Transverse colon (tissue), 4 donors: Measurements from ENCODE around the gene TTLL7. TPM values are rescaled to one million over a fixed set of nuclear protein-coding genes. Genes with fewer than 3 reads are reported as not detected.
A peak's percentile ranks its signal among the peaks of the same experiment; 100 is the strongest.

ENCODE experiments used
- DNase-seq: peaks from one replicate; pipeline ENCODE4 v3.0.0-alpha.2; 2019
- H3K27ac ChIP-seq, 4 donors: fragments of 200-600 bp; sonication (generic); 2 replicates each; pipeline ENCODE4 v1.5.1; 2016 to 2018; ENCODE audit warnings: inconsistent platforms in 4 of 4
- H3K27me3 ChIP-seq: fragments of 200-600 bp; sonication (generic); 2 replicates; pipeline ENCODE4 v1.5.1; 2017; ENCODE audit warnings: inconsistent platforms
- H3K36me3 ChIP-seq, 4 donors: fragments of 200-600 bp; sonication (generic); 2 replicates each; pipeline ENCODE4 v1.5.1; 2017 to 2019; ENCODE audit warnings: inconsistent platforms in 4 of 4
- H3K4me1 ChIP-seq, 4 donors: fragments of 200-600 bp; sonication (generic); 2 replicates each; pipeline ENCODE4 v1.5.1; 2017 to 2020; ENCODE audit warnings: inconsistent platforms in 4 of 4
- H3K4me3 ChIP-seq, 4 donors: fragments of 200-600 bp; sonication (generic); 1 replicate in 1 of 4; 2 replicates in 3 of 4; pipeline versions ENCODE4 v1.5.1 to v1.6.1; 2017 to 2019; ENCODE audit warnings: inconsistent platforms in 4 of 4
- H3K9me3 ChIP-seq, 2 donors: fragments of 200-600 bp; sonication (generic); 2 replicates each; pipeline ENCODE4 v1.5.1; 2017 to 2019; ENCODE audit warnings: inconsistent platforms in 2 of 2
- EP300 ChIP-seq: sonication (generic); formaldehyde crosslinking; IDR thresholded peaks from one replicate; pipeline ENCODE4 v1.6.1; 2017; ENCODE audit warnings: antibody characterized with exemption, low read depth
- POLR2A ChIP-seq: fragments of 450-650 bp; IDR thresholded peaks from one replicate; pipeline ENCODE4 v1.6.1; 2016; ENCODE audit warnings: antibody characterized with exemption, mild to moderate bottlenecking, moderate library complexity
- POLR2AphosphoS5 ChIP-seq, 3 donors: sonication (generic); formaldehyde crosslinking; IDR thresholded peaks; one replicate each; pipeline ENCODE4 v1.6.1; 2016; ENCODE audit warnings: antibody characterized with exemption in 3 of 3
- WGBS, 2 donors: methylation state at CpG; one replicate each; pipeline ENCODE4 v1.1.5; 2018; ENCODE audit warnings: low coverage in 1 of 2; 5-methylcytosine and 5-hydroxymethylcytosine counted together
- in situ Hi-C, 4 donors: fragments of 200-750 bp; cut with MboI; loops; one replicate each; pipeline versions ENCODE4 v1.15.0 to v1.15.1; 2017; ENCODE audit warnings: low sequenced_read_pairs in 3 of 4, low pct_ligation_motif_present in 1 of 4, low pct_unique_long_range_greater_than_20kb in 1 of 4
- intact Hi-C: fragments of 100-400 bp; cut with DNase I; formaldehyde crosslinking; loops from one replicate; pipeline ENCODE4 v1.15.1; 2023; ENCODE audit warnings: low total_unique reads
- total RNA-seq, 4 donors: library from RNA; depleted of rRNA; stranded (reverse); fragments of >200 nt; gene quantifications; one replicate each; pipeline ENCODE4 v1.1.0, GENCODE V29; 2016
- TF ChIP-seq, protein P1 (sequence below), 5 experiments: fragments of 200-600 bp in 3 of 5; fragments of 450-650 bp in 2 of 5; sonication (generic) in 3 of 5; IDR thresholded peaks; 1 replicate in 2 of 5; 2 replicates in 3 of 5; pipeline ENCODE4 v1.5.1; 2016 to 2017; ENCODE audit warnings: antibody characterized with exemption in 5 of 5, inconsistent platforms in 3 of 5, mild to moderate bottlenecking in 2 of 5, moderate library complexity in 1 of 5

Gene TTLL7
- total RNA-seq, 4 donors from 2014 or later: 2.7 to 9.5 (median 4.2) TPM

DNA sequence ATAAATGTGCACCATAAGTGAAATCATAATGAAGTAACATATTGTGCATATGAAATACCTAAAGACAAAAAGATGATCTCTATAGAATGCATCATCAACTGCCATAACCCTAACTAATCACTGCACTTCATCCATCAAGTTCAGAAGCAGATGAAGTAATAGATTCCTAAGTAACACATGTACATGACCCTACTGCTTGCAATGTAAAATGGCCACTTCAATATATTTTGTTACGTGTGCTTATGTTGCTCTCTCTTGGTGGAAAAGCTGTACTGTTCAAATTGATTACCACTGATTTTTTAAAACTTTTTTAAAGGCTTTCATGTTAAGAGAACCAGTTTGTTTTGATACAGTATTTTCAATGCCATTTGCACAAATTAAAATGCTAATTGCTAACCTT lies 141.8 kb downstream of the TTLL7 start:
- H3K27ac ChIP-seq: no peak overlapping the region
- peaks cover 0 to 6% (median 0%) of the 10 kb centered on the region in 4 donors for H3K4me1 ChIP-seq
- intact Hi-C loops: no loop called here
- no peaks in the 10 kb centered on the region for H3K36me3 ChIP-seq
- in situ Hi-C loops: no loop called here
- TF ChIP-seq, protein P1, sequence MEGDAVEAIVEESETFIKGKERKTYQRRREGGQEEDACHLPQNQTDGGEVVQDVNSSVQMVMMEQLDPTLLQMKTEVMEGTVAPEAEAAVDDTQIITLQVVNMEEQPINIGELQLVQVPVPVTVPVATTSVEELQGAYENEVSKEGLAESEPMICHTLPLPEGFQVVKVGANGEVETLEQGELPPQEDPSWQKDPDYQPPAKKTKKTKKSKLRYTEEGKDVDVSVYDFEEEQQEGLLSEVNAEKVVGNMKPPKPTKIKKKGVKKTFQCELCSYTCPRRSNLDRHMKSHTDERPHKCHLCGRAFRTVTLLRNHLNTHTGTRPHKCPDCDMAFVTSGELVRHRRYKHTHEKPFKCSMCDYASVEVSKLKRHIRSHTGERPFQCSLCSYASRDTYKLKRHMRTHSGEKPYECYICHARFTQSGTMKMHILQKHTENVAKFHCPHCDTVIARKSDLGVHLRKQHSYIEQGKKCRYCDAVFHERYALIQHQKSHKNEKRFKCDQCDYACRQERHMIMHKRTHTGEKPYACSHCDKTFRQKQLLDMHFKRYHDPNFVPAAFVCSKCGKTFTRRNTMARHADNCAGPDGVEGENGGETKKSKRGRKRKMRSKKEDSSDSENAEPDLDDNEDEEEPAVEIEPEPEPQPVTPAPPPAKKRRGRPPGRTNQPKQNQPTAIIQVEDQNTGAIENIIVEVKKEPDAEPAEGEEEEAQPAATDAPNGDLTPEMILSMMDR (IDR thresholded peaks at IDR 0.05): peak in 1 of 5 experiments; percentile 6
- TF ChIP-seq POLR2A: no peak
- no peak for DNase-seq
- peaks cover 10% of the 10 kb centered on the region for H3K27me3 ChIP-seq
- H3K9me3 ChIP-seq: no peaks in the 10 kb centered on the region
- 56 to 78% methylated on average over 1 of the region's 1 CpG for WGBS, 2 donors
- no peak overlapping the region for H3K4me3 ChIP-seq

DNA sequence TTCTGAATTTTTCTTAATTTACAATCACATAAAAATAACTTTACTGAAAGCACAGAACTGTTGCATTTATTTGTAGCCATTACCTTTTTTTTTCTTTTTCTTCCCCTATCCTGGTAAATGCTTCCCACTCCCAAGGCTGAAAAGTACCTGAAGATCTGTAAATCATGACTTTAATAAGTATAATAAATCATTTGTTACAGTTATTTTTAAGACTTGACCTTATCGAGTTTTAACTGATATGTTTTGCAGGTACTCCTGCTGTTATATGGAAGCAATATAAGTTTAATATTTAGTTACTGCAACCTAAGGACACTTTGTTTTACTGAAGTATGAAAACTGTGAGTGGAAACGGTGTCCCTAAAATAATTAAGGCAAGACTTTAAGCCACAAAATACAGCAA lies 142.6 kb downstream of the TTLL7 start:
- Histone ChIP-seq H3K9me3 (no peaks in the 10 kb centered on the region), H3K4me3 (no peak overlapping the region), H3K27me3 (peaks cover 10% of the 10 kb centered on the region), H3K27ac (no peak overlapping the region), H3K36me3 (no peaks in the 10 kb centered on the region), H3K4me1 (peaks cover 0 to 6% (median 0%) of the 10 kb centered on the region in 4 donors)
- no peak for DNase-seq
- 43 to 72% methylated on average over 2 of the region's 2 CpGs for WGBS, 2 donors
- in situ Hi-C loops (no loop called here), intact Hi-C loops (no loop called here)
- no peak for TF ChIP-seq POLR2AphosphoS5 (IDR thresholded peaks at IDR 0.05)
- no peak for TF ChIP-seq POLR2A
- TF ChIP-seq, protein P1 (IDR thresholded peaks at IDR 0.05): no peak
- no peak for TF ChIP-seq EP300

DNA sequence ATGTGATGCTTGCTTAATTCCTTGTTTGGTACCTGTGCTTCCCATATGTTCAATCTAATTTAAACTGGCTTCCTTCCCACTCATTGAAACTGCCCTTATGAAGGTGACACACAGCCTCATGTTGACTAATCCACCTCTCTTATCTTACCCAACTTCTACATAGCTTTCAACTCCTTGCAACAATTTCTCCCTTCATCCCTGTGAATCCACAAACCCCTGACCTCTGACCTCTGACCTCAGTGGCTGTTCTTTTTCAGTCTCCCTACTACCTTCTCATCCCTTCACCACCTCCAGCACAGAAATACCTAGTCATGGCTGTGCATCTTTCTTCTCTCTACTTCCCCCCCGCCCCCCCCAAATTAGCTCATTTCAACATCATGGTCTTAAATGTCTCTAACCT lies 144.5 kb downstream of the TTLL7 start:
- WGBS, 2 donors: 90 to 100% methylated on average over 1 of the region's 1 CpG
- DNase-seq: no peak
- no peaks in the 10 kb centered on the region for H3K9me3 ChIP-seq
- H3K4me3 ChIP-seq: no peak overlapping the region
- H3K27me3 ChIP-seq: no peaks in the 10 kb centered on the region
- in situ Hi-C loops (no loop called here), intact Hi-C loops (no loop called here)
- H3K27ac ChIP-seq: no peak overlapping the region
- no peaks in the 10 kb centered on the region for H3K4me1 ChIP-seq
- H3K36me3 ChIP-seq: no peaks in the 10 kb centered on the region
- TF ChIP-seq POLR2A: no peak
- TF ChIP-seq, protein P1 (IDR thresholded peaks at IDR 0.05): no peak
- no peak for TF ChIP-seq EP300
- TF ChIP-seq POLR2AphosphoS5 (IDR thresholded peaks at IDR 0.05): no peak

DNA sequence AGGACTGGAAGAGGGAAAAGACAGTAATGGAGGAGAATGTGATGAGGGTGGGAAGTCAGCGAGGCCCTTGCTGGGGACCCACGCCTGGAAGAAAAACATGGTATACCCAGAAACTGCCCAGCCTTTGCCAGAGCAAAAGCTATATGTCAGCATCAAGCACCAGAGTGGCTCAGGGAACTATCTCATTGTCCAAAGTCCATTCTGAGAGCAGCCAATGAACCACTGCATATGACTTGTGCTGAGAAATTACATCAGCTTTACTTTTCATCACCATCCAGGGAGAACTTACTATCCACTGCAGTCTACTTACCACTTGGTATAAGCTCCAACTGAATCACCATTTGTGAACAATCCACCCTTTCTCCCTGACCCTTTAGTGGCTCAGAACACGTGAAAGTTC lies 148.1 kb downstream of the TTLL7 start:
- Histone ChIP-seq H3K27me3 (no peaks in the 10 kb centered on the region), H3K36me3 (no peaks in the 10 kb centered on the region), H3K4me3 (no peak overlapping the region), H3K9me3 (no peaks in the 10 kb centered on the region), H3K4me1 (no peaks in the 10 kb centered on the region), H3K27ac (no peak overlapping the region)
- DNase-seq: no peak
- intact Hi-C loops (no loop called here), in situ Hi-C loops (no loop called here)
- WGBS, 2 donors: 72 to 79% methylated on average over 3 of the region's 3 CpGs
- TF ChIP-seq, protein P1 (IDR thresholded peaks at IDR 0.05): no peak
- no peak for TF ChIP-seq POLR2AphosphoS5 (IDR thresholded peaks at IDR 0.05)
- no peak for TF ChIP-seq POLR2A
- no peak for TF ChIP-seq EP300
